Stimulated activated CD4-positive, alpha-beta T cell treated with anti-CD3 and anti-CD28 coated beads, Interleukin-12 subunit alpha, Interleukin-12 subunit beta, amount 100 ng/mL, for 48 hours (primary cell): ENCODE measurements around the gene SELENOK.
"Not testable (repeated sequence)": the region's sequence is repeated elsewhere in the genome, so short reads cannot be mapped to it uniquely, and the experiment has no call there.

ENCODE experiments used
- DNase-seq, 3 donors: peaks; one replicate each; pipeline ENCODE4 v3.0.0-alpha.2; 2020; ENCODE audit warnings: low read depth in 2 of 3, low spot score in 1 of 3

The SELENOK gene

GRCh38 chr3:53891497-53892285 lies at the start of gene SELENOK:
TSS of gene SELENOK (minus strand) at chr3:53891859.
- peak; percentile 92 to 97 (median 94) for DNase-seq

- DNase-seq: no peak
These were observed 49.5 kb upstream of the SELENOK start for GRCh38 chr3:53941184-53941583.

- no peak for DNase-seq
These were observed 49.0 kb upstream of the SELENOK start for GRCh38 chr3:53940623-53941022.

- no peak for DNase-seq
These were observed 48.2 kb upstream of the SELENOK start for GRCh38 chr3:53939813-53940212.

GRCh38 chr3:53939086-53939582 lies 47.5 kb upstream of the SELENOK start:
- DNase-seq: no peak

GRCh38 chr3:53938645-53939044 lies 47.0 kb upstream of the SELENOK start:
- peak in 2 of 3 donors; percentile 5 to 35 for DNase-seq

- DNase-seq: no peak
These were observed 44.7 kb upstream of the SELENOK start for GRCh38 chr3:53936347-53936746.

- DNase-seq: no peak
These were observed 43.7 kb upstream of the SELENOK start for GRCh38 chr3:53935283-53935901.

GRCh38 chr3:53927208-53927872 lies 35.7 kb upstream of the SELENOK start:
- DNase-seq: not testable (repeated sequence)

- DNase-seq: no peak
These were observed 29.6 kb upstream of the SELENOK start for GRCh38 chr3:53921296-53921695.

- no peak for DNase-seq
These were observed 28.1 kb upstream of the SELENOK start for GRCh38 chr3:53919741-53920140.

- no peak for DNase-seq
These were observed 21.7 kb upstream of the SELENOK start for GRCh38 chr3:53913401-53913800.

- DNase-seq: no peak
These were observed 11.1 kb upstream of the SELENOK start for GRCh38 chr3:53902711-53903110.

- no peak for DNase-seq
These were observed 10.4 kb upstream of the SELENOK start for GRCh38 chr3:53902067-53902466.

- no peak for DNase-seq
These were observed 9.1 kb upstream of the SELENOK start for GRCh38 chr3:53900666-53901331.

- no peak for DNase-seq
These were observed 8.1 kb upstream of the SELENOK start for GRCh38 chr3:53899750-53900149.

- DNase-seq: no peak
These were observed 603 bp upstream of the SELENOK start for GRCh38 chr3:53892286-53892637.

GRCh38 chr3:53890726-53891475 lies 758 bp downstream of the SELENOK start:
- peak; percentile 2 to 40 (median 26) for DNase-seq

GRCh38 chr3:53888232-53888631 lies 3.4 kb downstream of the SELENOK start:
- DNase-seq: no peak

GRCh38 chr3:53887446-53887845 lies 4.2 kb downstream of the SELENOK start:
- DNase-seq: no peak

- DNase-seq: no peak
These were observed 6.4 kb downstream of the SELENOK start for GRCh38 chr3:53885239-53885638.
